Epithelial cell of proximal tubule (primary cell): ENCODE measurements around the gene CCDC57. TPM values are rescaled to one million over a fixed set of nuclear protein-coding genes. Genes with fewer than 3 reads are reported as not detected.

Experiments
- DNase-seq: peaks from one replicate; pipeline ENCODE4 v3.0.0-alpha.2; 2011; ENCODE audit warnings: low read depth
- H3K4me3 ChIP-seq: 2 replicates; pipeline ENCODE4 v1.5.1; 2011; ENCODE audit warnings: low read depth, mild to moderate bottlenecking, low read length
- total RNA-seq: library from RNA; depleted of rRNA; stranded (reverse); fragments of >200 nt; gene quantifications from 2 replicates; pipeline ENCODE4 v1.2.3, GENCODE V29; 2015
- TF ChIP-seq, protein P1 (sequence below): conservative IDR thresholded peaks from 2 replicates; pipeline ENCODE4 v1.5.1; 2012; ENCODE audit warnings: low read depth, mild to moderate bottlenecking, low read length

Gene CCDC57
- total RNA-seq, 1 donor from 2014 or later: 10.8 TPM

DNA sequence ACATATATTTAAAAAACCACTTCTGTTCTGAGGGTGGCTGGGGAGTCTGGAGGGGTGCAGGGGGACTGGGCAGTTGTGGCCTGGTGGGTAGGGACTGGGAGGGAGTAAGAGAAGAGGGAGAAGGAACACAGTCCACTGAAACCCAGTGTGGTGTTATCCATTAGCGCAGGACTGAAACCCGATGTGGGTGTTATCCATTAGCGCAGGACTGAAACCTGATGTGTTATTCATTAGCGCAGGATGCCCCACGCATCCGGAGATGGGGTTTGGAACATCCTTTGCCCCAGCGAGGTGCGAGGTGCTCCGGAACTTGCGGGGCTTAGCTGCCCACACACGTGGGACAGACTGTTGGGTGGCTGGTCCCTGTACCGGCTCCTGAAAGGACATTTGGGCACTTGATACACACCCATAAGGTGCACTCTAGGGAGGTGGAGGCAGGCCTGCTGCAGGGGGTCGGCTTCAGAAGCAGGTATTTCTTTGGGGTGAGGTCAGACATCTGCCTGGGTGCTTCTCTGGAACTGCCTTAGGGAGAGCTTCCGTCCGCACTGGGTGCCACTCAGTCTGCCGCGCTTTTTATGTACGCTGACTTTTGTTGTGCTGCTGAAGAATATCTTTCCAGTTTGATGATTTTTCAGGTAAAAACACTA lies 94.4 kb downstream of the CCDC57 start:
- no peak for DNase-seq
- H3K4me3 ChIP-seq: no peak overlapping the region
- TF ChIP-seq, protein P1, sequence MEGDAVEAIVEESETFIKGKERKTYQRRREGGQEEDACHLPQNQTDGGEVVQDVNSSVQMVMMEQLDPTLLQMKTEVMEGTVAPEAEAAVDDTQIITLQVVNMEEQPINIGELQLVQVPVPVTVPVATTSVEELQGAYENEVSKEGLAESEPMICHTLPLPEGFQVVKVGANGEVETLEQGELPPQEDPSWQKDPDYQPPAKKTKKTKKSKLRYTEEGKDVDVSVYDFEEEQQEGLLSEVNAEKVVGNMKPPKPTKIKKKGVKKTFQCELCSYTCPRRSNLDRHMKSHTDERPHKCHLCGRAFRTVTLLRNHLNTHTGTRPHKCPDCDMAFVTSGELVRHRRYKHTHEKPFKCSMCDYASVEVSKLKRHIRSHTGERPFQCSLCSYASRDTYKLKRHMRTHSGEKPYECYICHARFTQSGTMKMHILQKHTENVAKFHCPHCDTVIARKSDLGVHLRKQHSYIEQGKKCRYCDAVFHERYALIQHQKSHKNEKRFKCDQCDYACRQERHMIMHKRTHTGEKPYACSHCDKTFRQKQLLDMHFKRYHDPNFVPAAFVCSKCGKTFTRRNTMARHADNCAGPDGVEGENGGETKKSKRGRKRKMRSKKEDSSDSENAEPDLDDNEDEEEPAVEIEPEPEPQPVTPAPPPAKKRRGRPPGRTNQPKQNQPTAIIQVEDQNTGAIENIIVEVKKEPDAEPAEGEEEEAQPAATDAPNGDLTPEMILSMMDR: no peak

DNA sequence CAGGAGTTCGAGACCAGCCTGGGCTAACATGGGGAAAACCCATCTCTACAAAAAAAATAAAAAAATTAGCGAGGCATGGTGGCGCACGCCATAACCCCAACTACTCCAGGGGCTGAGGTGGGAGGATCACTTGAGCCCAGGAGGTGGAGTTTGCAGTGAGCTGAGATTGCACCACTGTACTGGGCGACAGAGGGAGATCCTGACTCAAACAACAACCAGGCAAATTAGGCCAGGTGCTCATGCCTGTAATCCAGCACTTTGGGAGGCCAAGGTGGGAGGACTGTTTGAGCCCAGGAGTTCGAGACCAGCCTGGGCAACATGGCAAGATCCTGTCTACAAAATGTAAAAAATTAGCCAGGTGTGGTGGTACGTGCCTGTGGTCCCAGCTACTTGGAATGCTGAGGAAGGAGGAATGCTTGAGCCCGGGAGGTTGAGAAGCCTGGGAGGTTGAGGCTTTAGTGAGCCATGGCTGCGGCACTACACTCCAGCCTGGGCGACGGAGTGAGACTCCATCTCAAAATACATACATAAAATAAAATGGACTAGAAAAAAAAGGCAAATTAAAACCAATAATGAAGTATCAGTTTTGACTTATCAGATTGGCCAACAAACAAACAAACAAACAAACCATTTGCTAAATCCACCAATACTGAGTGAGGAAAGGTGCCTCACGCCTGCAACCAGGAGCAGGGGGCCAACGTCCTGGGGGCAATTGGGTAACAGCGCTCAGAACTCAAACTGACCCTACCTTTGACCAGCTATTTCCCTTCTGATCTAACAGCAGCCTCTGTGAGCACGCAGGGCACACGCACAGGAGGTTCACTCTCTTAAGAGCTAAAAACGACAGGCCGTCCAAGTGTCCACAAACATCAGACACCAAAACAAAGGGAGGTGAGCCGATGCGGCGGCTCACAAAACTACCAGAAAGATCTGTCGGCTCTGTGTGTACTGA lies 95.2 kb downstream of the CCDC57 start:
- no peak overlapping the region for H3K4me3 ChIP-seq
- TF ChIP-seq, protein P1: no peak
- no peak for DNase-seq

DNA sequence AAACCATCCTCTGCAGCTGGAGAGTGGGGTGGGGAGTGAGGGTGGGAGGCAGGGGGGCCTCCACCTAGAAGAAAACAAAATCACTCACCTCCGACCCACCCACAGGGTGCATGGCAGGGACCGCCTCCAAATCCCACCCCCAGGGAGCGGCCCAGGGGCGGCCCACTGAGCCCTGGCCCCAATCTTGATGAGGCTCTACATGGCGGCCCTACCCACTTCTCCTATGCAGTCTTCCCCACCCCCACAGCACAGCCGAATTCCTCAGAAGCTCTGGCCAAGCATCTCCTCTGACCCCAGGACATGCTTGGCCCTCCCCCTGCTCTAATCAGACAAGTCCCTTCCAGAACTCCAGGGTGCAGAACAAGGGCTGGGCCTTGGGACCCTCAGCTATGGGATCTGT lies 96.4 kb downstream of the CCDC57 start:
- DNase-seq: no peak
- TF ChIP-seq, protein P1: no peak
- no peak overlapping the region for H3K4me3 ChIP-seq

DNA sequence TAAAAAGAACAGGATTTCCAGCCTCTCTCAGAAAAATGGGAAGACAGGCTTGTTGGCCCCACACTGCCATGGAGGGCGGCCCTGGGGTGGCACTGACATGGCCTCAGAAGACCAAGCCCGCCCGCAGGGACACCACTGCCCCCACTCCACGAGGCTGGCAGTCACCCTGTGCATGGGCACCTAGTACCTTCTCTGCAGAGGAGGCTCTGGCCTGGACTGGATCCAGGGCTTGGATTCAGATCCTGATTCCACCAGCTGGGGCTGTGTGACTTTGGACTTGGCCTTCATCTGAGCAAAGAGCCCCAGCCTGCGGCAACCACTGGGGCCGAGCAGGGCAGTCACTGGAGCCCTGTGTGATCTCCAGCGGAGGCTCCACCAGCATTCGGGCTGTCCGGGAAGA lies 97.8 kb downstream of the CCDC57 start:
- TF ChIP-seq, protein P1: no peak
- no peak for DNase-seq
- H3K4me3 ChIP-seq: no peak overlapping the region

DNA sequence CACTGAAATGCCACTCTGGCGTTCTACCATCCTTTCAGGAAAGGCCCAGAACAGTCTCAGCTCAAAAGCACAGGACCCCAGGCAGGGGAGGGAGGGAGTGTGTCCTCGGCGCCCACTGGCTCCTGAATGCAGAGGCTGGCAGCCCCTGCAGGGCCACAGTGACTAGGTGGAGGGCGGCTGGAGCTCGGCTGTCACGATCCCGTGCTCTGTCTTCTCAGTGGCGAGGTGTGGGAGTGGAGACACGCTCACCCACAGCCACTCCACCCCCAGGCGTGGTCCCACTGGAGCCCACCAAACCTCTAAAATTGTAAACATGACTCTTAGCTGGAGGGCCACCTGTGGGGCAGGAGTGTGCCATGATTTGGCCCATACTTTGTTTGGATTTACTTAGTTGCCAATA lies 98.2 kb downstream of the CCDC57 start:
- no peak for DNase-seq
- H3K4me3 ChIP-seq: no peak overlapping the region
- TF ChIP-seq, protein P1: no peak

DNA sequence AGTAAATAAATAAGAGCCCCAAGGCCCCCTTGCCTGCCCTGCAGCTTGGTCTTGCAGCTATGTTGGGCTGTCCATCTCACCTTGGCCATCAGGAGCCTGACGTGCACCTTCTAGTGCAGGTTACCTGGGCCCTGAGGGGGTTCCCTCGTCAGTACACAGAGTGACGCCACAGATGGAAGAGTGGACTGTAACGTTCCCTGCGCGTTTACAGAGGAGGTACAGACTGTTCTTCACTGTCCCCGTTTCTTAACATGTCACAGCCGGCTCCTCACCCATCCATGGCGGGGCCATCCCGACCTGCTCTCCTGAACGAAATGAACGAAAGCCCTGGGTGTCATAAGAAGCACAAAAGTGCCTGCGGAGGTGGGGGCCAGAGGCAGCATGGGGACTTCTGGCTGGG lies 98.7 kb downstream of the CCDC57 start:
- DNase-seq: no peak
- no peak overlapping the region for H3K4me3 ChIP-seq
- TF ChIP-seq, protein P1: no peak
